Heart right ventricle (tissue), 16 donors: ENCODE results near the gene TMEM72. TPM values are rescaled to one million over a fixed set of nuclear protein-coding genes. Genes with fewer than 3 reads are reported as not detected.

Source experiments
- ATAC-seq, 8 donors: fragments of 200-7000 bp; cut with Tn5 transposase; one replicate each; pipeline ENCODE4 v1.9.1; 2020; ENCODE audit warnings: mild to moderate bottlenecking in 8 of 8, moderate library complexity in 8 of 8, moderate number of reproducible peaks in 1 of 8
- DNase-seq, 2 donors: peaks; one replicate each; pipeline ENCODE4 v3.0.0-alpha.2; 2020
- H3K27ac ChIP-seq, 10 donors: fragments of 200-600 bp; sonication (generic) in 2 of 10; one replicate each; pipeline versions ENCODE4 v1.5.0 to v1.8.0; 2020 to 2022; ENCODE audit warnings: mild to moderate bottlenecking in 3 of 10
- H3K27me3 ChIP-seq, 7 donors: fragments of 200-600 bp; one replicate each; pipeline ENCODE4 v1.8.0; 2021 to 2022; ENCODE audit warnings: mild to moderate bottlenecking in 2 of 7
- H3K36me3 ChIP-seq, 9 donors: fragments of 200-600 bp; sonication (generic) in 1 of 9; one replicate each; pipeline versions ENCODE4 v1.5.0 to v1.8.0; 2020 to 2022; ENCODE audit warnings: mild to moderate bottlenecking in 2 of 9
- H3K4me1 ChIP-seq, 9 donors: fragments of 200-600 bp; sonication (generic) in 1 of 9; one replicate each; pipeline versions ENCODE4 v1.5.0 to v1.8.0; 2020 to 2022; ENCODE audit warnings: mild to moderate bottlenecking in 4 of 9
- H3K4me3 ChIP-seq, 10 donors: fragments of 200-600 bp; sonication (generic) in 2 of 10; one replicate each; pipeline versions ENCODE4 v1.5.0 to v1.8.0; 2020 to 2022; ENCODE audit warnings: mild to moderate bottlenecking in 7 of 10, moderate library complexity in 2 of 10
- H3K9me3 ChIP-seq, 11 donors: fragments of 200-600 bp in 10 of 11; sonication (generic) in 2 of 11; one replicate each; pipeline versions ENCODE4 v1.5.0 to v1.8.0; 2013 to 2022; ENCODE audit warnings: mild to moderate bottlenecking in 2 of 11, control low read depth in 1 of 11, moderate library complexity in 1 of 11
- CTCF ChIP-seq, 9 donors: fragments of 200-600 bp; sonication (generic) in 2 of 9; IDR thresholded peaks; one replicate each; pipeline versions ENCODE4 v1.5.0 to v1.8.0; 2021 to 2022; ENCODE audit warnings: antibody characterized with exemption in 9 of 9, mild to moderate bottlenecking in 5 of 9, moderate library complexity in 1 of 9
- WGBS, 2 donors: extraction: QIAGEN DNeasy Blood & Tissue Kit; methylation state at CpG; one replicate each; pipeline ENCODE4 v1.1.7; 2013; ENCODE audit warnings: inconsistent platforms in 1 of 2; 5-methylcytosine and 5-hydroxymethylcytosine counted together
- intact Hi-C, 10 donors: fragments of 100-400 bp; cut with DNase I; formaldehyde crosslinking; loops; one replicate each; pipeline versions ENCODE4 v1.11.1 to v1.14.2; 2022
- polyA plus RNA-seq, 2 donors: library from polyadenylated mRNA; stranded (reverse); fragments of 200-250 nt; gene quantifications; one replicate each; pipeline ENCODE4 v1.2.3, GENCODE V29; 2013
- total RNA-seq, 10 donors: library from RNA; stranded (reverse); fragmentation: NEBNext Ultra II Directional in 3 of 10; extraction: Animal tissue kit (Norgen Biotek cat#: 25700) in 3 of 10; gene quantifications; one replicate each; pipeline versions ENCODE4 v1.2.1 to v1.2.4, GENCODE V29; 2021 to 2023
- donor health status: Arrhythmogenic right ventricular cardiomyopathy.
- donor health status: ischemic (EF 13 %, LVEDD 7.1; RV severe dilation, severe dysfunction).
- donor health status: healthy with polysubstance abuse.
- donor health status: DM: no; HTN: yes; CAD: no.
- donor health status: DM: no; HTN: no; CAD: no.
- donor health status: ischemic (EF 25% LVEDD 6.9; RV normal size, moderate dysfunction).
- donor health status: ischemic (EF 25% LVEDD 5.7; RV mildly dilated, moderate dysfunction).
- donor health status: healthy.
- donor health status: DM: yes; HTN: yes; CAD: no.
- donor health status: Ischemic cardiomyopathy.
- donor health status: ischemic (EF 35%, LVEDD 5.7; RV mildly dilated, moderate dysfunction).
- donor health status: nonischemic (EF 11% LVEDD 7.7; RV severe dilation, severe dysfunction).
- donor health status: DM: yes; HTN: yes; CAD: no.
- donor health status: PGD.
- donor health status: ischemic (EF 29% LVEDD 5.4; RV normal size, mild dysfunction).
- donor health status: nonischemic (EF 23%, LVEDD 6.1; RV moderate dilation, normal function).

Gene TMEM72
- total and polyA plus RNA-seq, 12 donors: 0.17 to 0.22 TPM; not detected in 10

DNA sequence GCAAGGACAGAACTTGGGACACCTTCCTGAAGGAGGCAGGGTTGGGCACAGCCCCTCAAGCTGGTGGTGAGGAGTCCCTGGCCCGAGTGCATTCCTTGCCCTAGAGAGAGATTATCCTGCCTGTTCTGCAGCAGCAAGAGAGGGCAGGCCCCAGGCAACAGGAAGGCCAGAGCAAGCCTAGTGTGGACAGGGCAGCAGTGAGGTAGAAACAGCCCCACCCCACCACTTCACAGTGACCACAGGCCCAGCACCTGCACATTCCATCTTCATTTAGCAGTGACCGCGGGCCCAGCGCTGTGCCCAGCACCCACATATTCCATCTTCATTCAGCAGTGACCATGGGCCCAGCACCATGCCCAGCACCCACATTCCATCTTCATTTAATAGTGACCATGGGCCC is 16.4 kb upstream of the TMEM72 start:
- Histone ChIP-seq H3K9me3 (peaks cover 0 to 10% (median 0%) of the 10 kb centered on the region in 11 donors), H3K36me3 (no peaks in the 10 kb centered on the region), H3K27ac (no peak overlapping the region), H3K4me1 (no peaks in the 10 kb centered on the region), H3K4me3 (no peak overlapping the region), H3K27me3 (no peaks in the 10 kb centered on the region)
- 85 to 92% methylated on average over 4 of the region's 4 CpGs for WGBS, 2 donors
- intact Hi-C loops: no loop called here
- no peak for TF ChIP-seq CTCF (IDR thresholded peaks at IDR 0.05)
- ATAC-seq: peak in 1 of 8 donors; percentile 8
- no peak for DNase-seq

- intact Hi-C loops: no loop called here
- no peak for TF ChIP-seq CTCF (IDR thresholded peaks at IDR 0.05)
- H3K27ac ChIP-seq: no peak overlapping the region
- H3K9me3 ChIP-seq: peaks cover 0 to 10% (median 0%) of the 10 kb centered on the region in 11 donors
- H3K4me3 ChIP-seq: no peak overlapping the region
- no peaks in the 10 kb centered on the region for H3K36me3 ChIP-seq
- no peak for DNase-seq
- H3K4me1 ChIP-seq: no peaks in the 10 kb centered on the region
- 89 to 90% methylated on average over 5 of the region's 5 CpGs for WGBS, 2 donors
- no peak for ATAC-seq
- no peaks in the 10 kb centered on the region for H3K27me3 ChIP-seq
These were observed 15.9 kb upstream of the TMEM72 start for GRCh38 chr10:44895280-44895679.

- no peaks in the 10 kb centered on the region for H3K36me3 ChIP-seq
- no peak overlapping the region for H3K4me3 ChIP-seq
- no peak for TF ChIP-seq CTCF (IDR thresholded peaks at IDR 0.05)
- H3K27me3 ChIP-seq: no peaks in the 10 kb centered on the region
- peaks cover 0 to 10% (median 0%) of the 10 kb centered on the region in 11 donors for H3K9me3 ChIP-seq
- ATAC-seq: no peak
- intact Hi-C loops: no loop called here
- WGBS, 2 donors: 92 to 95% methylated on average over 7 of the region's 7 CpGs
- no peaks in the 10 kb centered on the region for H3K4me1 ChIP-seq
- no peak overlapping the region for H3K27ac ChIP-seq
- DNase-seq: no peak
These were observed 14.1 kb upstream of the TMEM72 start for GRCh38 chr10:44897049-44897448.

DNA sequence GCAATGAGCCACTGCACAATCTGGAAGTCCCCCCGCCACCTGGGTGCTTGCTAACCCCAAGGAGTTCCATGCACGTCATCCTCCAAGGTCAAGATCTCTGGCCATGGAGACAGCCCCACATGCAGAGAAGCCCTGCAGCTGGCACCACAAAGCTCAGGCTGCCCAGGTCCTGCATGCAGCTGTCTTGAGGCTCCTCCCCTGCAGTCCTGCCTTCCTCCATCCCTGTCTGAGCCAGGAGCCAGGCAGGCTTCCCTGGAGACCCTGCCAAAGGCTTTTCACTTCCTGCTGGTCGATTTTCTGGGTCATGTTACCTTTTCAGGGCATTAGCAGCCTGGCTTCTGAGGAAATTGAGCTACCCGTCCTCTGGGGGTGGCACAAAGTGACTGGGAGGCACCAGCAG is 12.5 kb upstream of the TMEM72 start:
- ATAC-seq: no peak
- intact Hi-C loops: no loop called here
- H3K4me3 ChIP-seq: no peak overlapping the region
- peaks cover 0 to 10% (median 0%) of the 10 kb centered on the region in 11 donors for H3K9me3 ChIP-seq
- no peaks in the 10 kb centered on the region for H3K36me3 ChIP-seq
- 70 to 76% methylated on average over 4 of the region's 4 CpGs for WGBS, 2 donors
- no peak for DNase-seq
- no peaks in the 10 kb centered on the region for H3K27me3 ChIP-seq
- no peaks in the 10 kb centered on the region for H3K4me1 ChIP-seq
- TF ChIP-seq CTCF (IDR thresholded peaks at IDR 0.05): no peak
- H3K27ac ChIP-seq: no peak overlapping the region
